HG03442 (cell line): ENCODE measurements around the gene APBB3.
"Not testable (repeated sequence)": the region's sequence is repeated elsewhere in the genome, so short reads cannot be mapped to it uniquely, and the experiment has no call there.

ENCODE experiments used
- ATAC-seq: cut with Tn5 transposase; IDR thresholded peaks from one replicate; pipeline ENCODE4 v1.9.1; 2021; ENCODE audit warnings: mild to moderate bottlenecking, moderate library complexity; ENCODE audit not compliant: unreplicated experiment

APBB3 gene

GRCh38 chr5:140564196-140565023 lies at the start of gene APBB3, which contains the start of gene SLC35A4:
APBB3 (minus strand) TSS chr5:140564598; CDS start chr5:140564245, 353 bp downstream.
SLC35A4 (plus strand) TSS chr5:140564828; CDS start chr5:140567170, 2,342 bp downstream.
- ATAC-seq = peak; percentile 84

DNA sequence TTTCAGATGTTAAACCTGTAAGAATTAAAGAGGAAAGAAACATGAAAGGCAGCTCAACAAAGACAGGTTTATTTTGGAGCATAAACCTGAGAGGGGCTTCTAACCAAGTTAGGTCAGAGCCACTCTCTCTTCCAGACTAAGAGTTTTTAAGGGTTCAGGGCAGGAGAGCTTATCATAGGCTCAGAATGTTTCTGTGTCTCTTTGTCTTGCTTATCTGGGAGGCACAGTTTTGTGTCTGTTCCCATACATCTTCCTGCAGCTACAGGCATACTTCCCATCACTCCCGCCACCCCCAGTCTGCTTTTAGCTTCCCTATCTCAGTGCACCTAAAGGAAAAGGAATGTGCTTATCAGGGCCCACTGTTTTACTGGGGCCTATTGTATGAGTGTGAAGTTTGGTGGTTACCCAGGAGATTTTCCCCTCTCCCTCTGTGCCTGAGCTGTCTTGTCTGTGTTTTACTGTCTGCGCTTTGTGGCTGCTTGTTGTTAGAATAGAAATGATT lies 46.7 kb upstream of the APBB3 start:
- no peak for ATAC-seq

- ATAC-seq = no peak
These were observed 44.7 kb upstream of the APBB3 start for GRCh38 chr5:140609126-140609525.

DNA sequence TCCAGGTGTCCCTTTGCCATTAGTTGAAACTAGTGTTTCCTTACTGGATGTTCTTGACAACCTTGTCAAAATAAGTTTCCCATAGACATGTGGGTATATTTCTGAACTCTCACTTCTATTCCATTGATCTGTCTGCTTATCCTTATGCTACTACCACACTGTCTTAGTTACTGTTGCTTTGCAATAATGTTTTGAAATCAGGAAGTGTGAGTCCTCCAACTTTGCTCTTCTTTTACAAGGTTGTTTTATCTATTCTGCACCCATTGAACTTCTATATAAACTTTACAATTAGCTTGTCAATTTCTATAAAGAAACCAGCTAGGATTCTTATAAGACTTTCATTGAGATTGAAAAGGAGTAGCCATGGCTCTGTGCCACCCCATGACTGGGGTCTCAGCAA lies 44.3 kb upstream of the APBB3 start:
- ATAC-seq = no peak

- no peak for ATAC-seq
These were observed 42.6 kb upstream of the APBB3 start for GRCh38 chr5:140607031-140607430.

DNA sequence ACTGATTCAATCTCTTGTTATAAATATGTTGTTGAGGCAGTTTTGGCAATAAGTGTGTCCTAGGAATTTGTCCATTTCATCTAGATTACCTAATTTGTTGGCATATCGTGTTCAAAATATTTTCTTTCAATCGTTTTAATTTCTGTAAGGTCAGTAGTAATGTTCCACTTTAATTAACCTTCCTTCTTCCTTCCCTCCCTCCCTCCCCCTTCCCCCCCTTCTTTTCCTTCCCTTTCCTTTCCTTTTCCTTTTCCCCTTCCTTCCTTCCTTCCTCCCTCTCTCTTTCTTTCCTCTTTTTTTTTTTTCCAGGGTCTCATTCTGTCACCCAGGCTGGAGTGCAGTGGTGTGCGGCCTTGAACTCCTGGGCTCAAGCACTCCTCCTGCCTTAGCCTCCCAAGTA lies 41.5 kb upstream of the APBB3 start:
- no peak for ATAC-seq

- no peak for ATAC-seq
These were observed 39.3 kb upstream of the APBB3 start for GRCh38 chr5:140603734-140604133.

DNA sequence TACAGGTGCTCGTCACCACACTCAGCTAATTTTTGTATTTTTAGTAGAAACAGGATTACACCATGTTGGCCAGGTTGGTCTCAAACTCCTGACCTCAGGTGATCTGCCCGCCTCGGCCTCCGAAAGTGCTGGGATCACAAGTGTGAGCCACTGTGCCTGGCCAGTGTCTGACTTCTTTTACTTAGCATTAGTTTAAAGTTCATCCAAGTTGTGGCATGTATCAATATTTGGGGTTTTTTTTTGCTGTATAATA lies 39.0 kb upstream of the APBB3 start:
- not testable (repeated sequence) for ATAC-seq

- ATAC-seq = no peak
These were observed 37.7 kb upstream of the APBB3 start for GRCh38 chr5:140602147-140602546.

GRCh38 chr5:140600096-140600495 lies 35.7 kb upstream of the APBB3 start:
- no peak for ATAC-seq

DNA sequence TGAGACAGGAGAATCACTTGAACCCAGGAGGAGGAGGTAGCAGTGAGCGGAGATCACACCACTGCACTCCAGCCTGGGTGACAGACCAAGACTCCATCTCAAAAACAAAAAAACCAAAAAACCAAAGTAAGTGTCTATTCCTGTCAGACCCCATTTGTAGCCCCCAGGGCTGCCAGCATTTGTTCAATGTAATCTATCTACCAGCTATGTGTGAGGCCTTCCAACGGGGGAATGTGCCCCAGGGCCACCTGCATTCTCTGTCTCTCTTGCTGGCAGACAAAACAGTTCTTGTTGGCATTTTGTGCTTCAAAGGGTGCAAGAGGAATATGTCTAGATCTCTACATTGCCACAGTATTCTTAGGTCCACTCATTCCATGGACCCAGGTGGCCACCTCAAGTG lies 34.4 kb upstream of the APBB3 start:
- ATAC-seq = no peak

GRCh38 chr5:140596321-140596741 lies 31.9 kb upstream of the APBB3 start:
- no peak for ATAC-seq

DNA sequence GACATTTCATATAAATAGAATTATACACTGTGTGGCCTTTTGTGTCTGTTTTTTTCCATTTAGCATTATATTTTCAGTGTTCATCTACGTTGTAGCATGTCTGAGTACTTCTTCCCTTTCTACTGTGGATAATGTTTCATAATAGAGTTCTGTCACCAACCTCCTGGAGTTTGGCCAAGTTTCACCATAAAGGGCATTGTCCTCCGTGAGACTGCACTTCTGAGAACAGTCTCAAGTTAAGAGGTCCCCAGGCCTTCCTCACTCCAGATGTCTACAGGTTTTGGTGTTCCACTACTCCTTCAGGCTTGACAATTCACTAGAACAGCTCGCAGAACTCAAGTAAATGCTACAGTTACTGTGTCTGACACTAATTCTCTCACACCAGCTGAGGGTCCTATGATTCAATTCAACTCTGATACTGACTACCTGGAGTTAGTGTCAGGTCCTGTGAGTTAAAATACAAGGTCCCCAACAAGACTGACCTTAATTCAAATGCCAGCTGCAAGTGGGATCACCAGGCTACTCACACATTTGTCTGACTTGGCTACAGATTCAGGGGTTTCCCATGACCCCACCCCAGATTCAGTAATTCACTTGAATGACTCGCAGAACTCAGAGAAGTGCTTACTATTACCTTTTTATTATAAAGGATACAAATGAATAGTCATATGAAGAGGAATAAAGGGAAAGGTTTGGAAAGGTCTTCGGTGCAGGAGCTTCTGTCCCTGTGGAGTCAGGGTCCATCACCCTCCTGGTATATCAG lies 31.3 kb upstream of the APBB3 start:
- no peak for ATAC-seq

GRCh38 chr5:140594169-140594568 lies 29.8 kb upstream of the APBB3 start:
- no peak for ATAC-seq

GRCh38 chr5:140593070-140593469 lies 28.7 kb upstream of the APBB3 start:
- ATAC-seq = not testable (repeated sequence)

- no peak for ATAC-seq
These were observed 27.5 kb upstream of the APBB3 start for GRCh38 chr5:140591747-140592372.

DNA sequence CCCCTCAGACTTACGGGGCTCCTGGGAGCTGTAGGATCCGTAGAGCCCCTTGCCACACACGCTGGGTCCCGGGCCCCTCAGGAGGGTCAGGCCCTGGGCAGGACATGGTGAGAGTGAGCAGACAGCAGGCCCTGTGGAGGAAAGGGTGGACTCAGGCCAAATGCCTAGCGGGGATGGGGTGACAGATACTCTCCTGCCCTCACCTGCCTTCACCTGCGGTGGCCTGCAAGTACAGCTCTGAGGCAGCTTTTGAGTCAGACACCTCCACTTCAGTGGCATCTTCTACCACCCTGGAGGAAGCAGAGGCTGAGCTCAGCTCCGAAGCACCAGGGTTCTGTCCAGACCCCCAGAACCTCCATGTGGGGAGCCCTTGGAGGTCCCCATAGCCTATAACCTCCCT lies 26.5 kb upstream of the APBB3 start:
- ATAC-seq = no peak

GRCh38 chr5:140588311-140589070 lies 24.1 kb upstream of the APBB3 start:
- no peak for ATAC-seq

DNA sequence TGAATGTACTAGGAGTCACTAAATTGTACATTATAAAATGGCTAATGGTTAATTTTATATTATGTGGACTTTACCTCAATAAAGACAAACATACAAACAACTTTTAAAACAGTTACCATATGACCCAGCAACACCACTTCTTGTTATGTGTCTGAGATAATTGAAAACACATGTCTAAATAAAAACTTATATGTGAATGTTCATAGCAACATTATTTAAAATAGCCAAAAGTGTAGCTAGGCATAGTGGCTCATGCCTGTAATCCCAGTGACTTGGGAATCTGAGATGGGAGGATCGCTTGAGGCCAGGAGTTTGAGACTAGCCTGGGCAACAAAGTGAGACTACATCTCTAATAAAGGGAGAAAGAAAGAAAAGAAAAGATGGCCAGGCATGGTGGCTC lies 23.1 kb upstream of the APBB3 start:
- ATAC-seq = no peak

- ATAC-seq = not testable (repeated sequence)
These were observed 14.9 kb upstream of the APBB3 start for GRCh38 chr5:140579188-140579747.
